Thymus (tissue), 11 donors: Measurements from ENCODE around the gene PAGR1. TPM values are rescaled to one million over a fixed set of nuclear protein-coding genes. Genes with fewer than 3 reads are reported as not detected.
A peak's percentile ranks its signal among the peaks of the same experiment; 100 is the strongest.
"Not testable (repeated sequence)": the region's sequence is repeated elsewhere in the genome, so short reads cannot be mapped to it uniquely, and the experiment has no call there.

ENCODE experiments used
- DNase-seq, 9 donors: peaks; one replicate each; pipeline ENCODE4 v3.0.0-alpha.2; 2013; ENCODE audit warnings: low spot score in 9 of 9, low read depth in 6 of 9, missing footprints in 1 of 9
- H3K27ac ChIP-seq, 2 donors: one replicate each; pipeline ENCODE4 v1.5.1; 2013; ENCODE audit warnings: control low read depth in 1 of 2, low read depth in 1 of 2, low read length in 1 of 2, mild to moderate bottlenecking in 1 of 2, moderate library complexity in 1 of 2
- H3K27me3 ChIP-seq, 2 donors: one replicate each; pipeline ENCODE4 v1.5.1; 2013; ENCODE audit warnings: low read length in 1 of 2; ENCODE audit not compliant: control insufficient read depth in 2 of 2, insufficient read depth in 1 of 2
- H3K36me3 ChIP-seq, 2 donors: one replicate each; pipeline ENCODE4 v1.5.1; 2013; ENCODE audit warnings: low read length in 1 of 2, mild to moderate bottlenecking in 1 of 2, moderate library complexity in 1 of 2; ENCODE audit not compliant: control insufficient read depth in 2 of 2, insufficient read depth in 2 of 2
- H3K4me1 ChIP-seq, 2 donors: one replicate each; pipeline ENCODE4 v1.5.1; 2013; ENCODE audit warnings: low read length in 2 of 2; ENCODE audit not compliant: control insufficient read depth in 2 of 2, insufficient read depth in 2 of 2
- H3K4me3 ChIP-seq, 2 donors: one replicate each; pipeline ENCODE4 v1.5.1; 2013; ENCODE audit warnings: low read length in 2 of 2, control low read depth in 1 of 2, mild to moderate bottlenecking in 1 of 2
- H3K9me3 ChIP-seq, 2 donors: one replicate each; pipeline ENCODE4 v1.5.1; 2013; ENCODE audit warnings: low read length in 1 of 2, mild to moderate bottlenecking in 1 of 2; ENCODE audit not compliant: control insufficient read depth in 2 of 2, insufficient read depth in 1 of 2
- WGBS: extraction: QIAGEN DNeasy Blood & Tissue Kit; methylation state at CpG from one replicate; pipeline ENCODE4 v1.1.7; 2013; 5-methylcytosine and 5-hydroxymethylcytosine counted together
- polyA plus RNA-seq: library from polyadenylated mRNA; stranded (reverse); fragments of 200-250 nt; gene quantifications from one replicate; pipeline ENCODE4 v1.2.3, GENCODE V29; 2013
- total RNA-seq: library from RNA; stranded (reverse); fragments of 120-200 nt; gene quantifications from one replicate; pipeline ENCODE4 v1.2.4, GENCODE V29; 2013
- donor health status: healthy.

Gene PAGR1
- total and polyA plus RNA-seq, 2 donors: 36.0 to 44.4 TPM

DNA sequence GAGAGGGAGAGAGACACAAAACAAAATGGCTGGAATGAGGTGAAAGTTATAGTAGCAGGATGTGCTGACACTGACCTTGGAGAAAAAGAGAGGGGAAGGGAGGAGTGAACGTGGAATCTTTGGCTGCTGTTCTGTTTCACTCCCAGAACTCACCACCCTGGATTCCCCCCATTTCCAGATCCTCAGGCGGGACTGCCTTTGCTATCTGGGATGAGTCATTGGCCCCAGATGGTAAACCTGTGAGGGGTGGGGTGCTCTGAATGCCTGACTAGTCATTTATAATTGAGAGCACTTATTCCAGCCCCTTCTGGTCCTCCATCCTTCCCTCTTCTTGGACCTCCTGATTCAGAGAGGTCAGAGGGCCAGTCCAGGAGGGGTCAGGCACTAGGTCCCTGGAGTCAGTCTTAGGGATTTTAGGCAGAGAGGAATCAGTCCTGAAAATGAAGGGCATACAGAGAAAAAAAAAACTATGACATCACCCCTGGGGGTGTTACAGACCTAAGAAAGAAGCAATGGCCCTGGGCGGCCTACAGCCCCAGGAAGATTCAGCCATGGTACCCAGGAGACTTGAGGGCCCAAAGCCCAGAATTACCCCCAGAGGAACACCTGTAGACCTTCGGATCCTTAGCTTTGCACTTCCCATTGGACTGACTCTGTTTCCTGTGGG lies 40.1 kb upstream of the PAGR1 start:
- no peak overlapping the region for H3K27ac ChIP-seq
- H3K9me3 ChIP-seq: no peaks in the 10 kb centered on the region
- H3K36me3 ChIP-seq: no peaks in the 10 kb centered on the region
- no peaks in the 10 kb centered on the region for H3K27me3 ChIP-seq
- 95% methylated on average over 4 of the region's 4 CpGs for WGBS
- H3K4me1 ChIP-seq: no peaks in the 10 kb centered on the region
- H3K4me3 ChIP-seq: no peak overlapping the region
- no peak for DNase-seq

- no peaks in the 10 kb centered on the region for H3K36me3 ChIP-seq
- no peaks in the 10 kb centered on the region for H3K27me3 ChIP-seq
- H3K4me3 ChIP-seq: no peak within 1 kb of the TSS
- 93% methylated on average over 10 of the region's 10 CpGs for WGBS
- H3K9me3 ChIP-seq: no peaks in the 10 kb centered on the region
- H3K27ac ChIP-seq: no peak within 1 kb of the TSS
- DNase-seq: no peak
- H3K4me1 ChIP-seq: no peaks in the 10 kb centered on the region
These were observed 38.2 kb upstream of the PAGR1 start, which contains the start of gene ZG16 for GRCh38 chr16:29777576-29778350. TSS of gene ZG16 (plus strand) at chr16:29778256. CDS start at chr16:29779267, 1,011 bp downstream.

- Histone ChIP-seq H3K4me3 (no peak overlapping the region), H3K4me1 (no peaks in the 10 kb centered on the region), H3K36me3 (no peaks in the 10 kb centered on the region), H3K27ac (no peak overlapping the region), H3K9me3 (no peaks in the 10 kb centered on the region), H3K27me3 (no peaks in the 10 kb centered on the region)
- 94% methylated on average over 10 of the region's 10 CpGs for WGBS
- no peak for DNase-seq
These were observed 36.5 kb upstream of the PAGR1 start for GRCh38 chr16:29779474-29779873.

DNA sequence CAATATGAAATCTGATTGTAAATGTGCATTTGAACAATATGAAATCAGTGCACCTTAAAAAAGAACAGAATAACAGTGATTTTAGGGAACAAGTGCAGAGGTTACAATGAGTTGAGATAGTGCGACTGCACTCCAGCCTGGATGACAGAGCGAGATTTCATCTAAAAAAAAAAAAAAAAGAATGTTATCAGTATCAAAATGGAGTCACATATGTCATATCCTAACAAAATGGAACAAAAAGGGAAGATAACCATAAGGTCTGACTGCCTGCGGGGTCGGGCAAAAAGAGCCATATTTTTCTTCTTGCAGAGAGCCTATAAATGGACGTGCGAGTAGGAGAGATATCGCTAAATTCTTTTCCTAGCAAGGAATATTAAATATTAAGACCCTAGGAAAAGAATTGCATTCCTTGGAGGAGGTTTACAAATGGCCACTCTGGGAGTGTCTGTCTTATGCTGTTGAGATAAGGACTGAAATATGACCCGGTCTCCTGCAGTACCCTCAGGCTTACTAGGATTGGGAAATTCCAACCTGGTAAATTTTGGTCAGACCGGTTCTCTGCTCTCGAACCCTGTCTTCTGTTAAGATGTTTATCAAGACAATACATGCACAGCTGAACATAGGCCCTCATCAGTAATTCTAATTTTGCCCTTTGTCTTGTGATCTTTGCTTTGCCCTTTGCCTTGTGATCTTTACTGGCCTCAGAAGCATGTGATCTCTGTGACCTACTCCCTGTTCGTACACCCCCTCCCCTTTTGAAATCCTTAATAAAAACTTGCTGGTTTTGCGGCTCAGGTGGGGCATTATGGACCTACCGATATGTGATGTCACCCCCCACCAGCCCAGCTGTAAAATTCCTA lies 32.6 kb upstream of the PAGR1 start:
- not testable (repeated sequence) for DNase-seq, H3K36me3 ChIP-seq, H3K27ac ChIP-seq, H3K27me3 ChIP-seq, H3K4me3 ChIP-seq, H3K9me3 ChIP-seq
- peaks cover 2 to 11% of the 10 kb centered on the region in 2 donors for H3K4me1 ChIP-seq
- 96% methylated on average over 13 of the region's 13 CpGs for WGBS

GRCh38 chr16:29784157-29784556 lies 31.8 kb upstream of the PAGR1 start:
- H3K9me3 ChIP-seq: no peaks in the 10 kb centered on the region
- H3K36me3 ChIP-seq: no peaks in the 10 kb centered on the region
- DNase-seq: peak in 1 of 9 donors; percentile 28
- no peaks in the 10 kb centered on the region for H3K27me3 ChIP-seq
- no peak overlapping the region for H3K4me3 ChIP-seq
- WGBS: 88% methylated on average over 2 of the region's 2 CpGs
- H3K4me1 ChIP-seq: peaks cover 2 to 11% of the 10 kb centered on the region in 2 donors
- no peak overlapping the region for H3K27ac ChIP-seq

GRCh38 chr16:29784901-29785500 lies 31.0 kb upstream of the PAGR1 start:
- Histone ChIP-seq H3K4me3 (peak overlapping the region in 1 of 2 donors; percentile 19), H3K27ac (peak overlapping the region in 1 of 2 donors; percentile 55)
- 32% methylated on average over 38 of the region's 38 CpGs for WGBS

GRCh38 chr16:29787155-29787554 lies 28.8 kb upstream of the PAGR1 start:
- H3K27me3 ChIP-seq, H3K36me3 ChIP-seq, DNase-seq, H3K9me3 ChIP-seq, H3K4me3 ChIP-seq, H3K27ac ChIP-seq: not testable (repeated sequence)
- WGBS: 96% methylated on average over 4 of the region's 4 CpGs
- H3K4me1 ChIP-seq: peaks cover 12 to 29% of the 10 kb centered on the region in 2 donors

More at GRCh38 chr16:29784901-29785500, 31.0 kb upstream of the PAGR1 start:
- Histone ChIP-seq H3K36me3 (no peaks in the 10 kb centered on the region), H3K9me3 (no peaks in the 10 kb centered on the region), H3K27me3 (no peaks in the 10 kb centered on the region), H3K4me1 (peaks cover 4 to 16% of the 10 kb centered on the region in 2 donors)
- DNase-seq: peak in 6 of 9 donors; percentile 39 to 80 (median 67)

GRCh38 chr16:29789775-29790182 lies 26.2 kb upstream of the PAGR1 start:
- peaks cover 20 to 45% of the 10 kb centered on the region in 2 donors for H3K4me1 ChIP-seq
- peak overlapping the region; percentile 72 to 77 for H3K4me3 ChIP-seq
- WGBS: 76% methylated on average over 20 of the region's 20 CpGs
- no peak for DNase-seq
- no peaks in the 10 kb centered on the region for H3K27me3 ChIP-seq
- H3K9me3 ChIP-seq: no peaks in the 10 kb centered on the region
- H3K36me3 ChIP-seq: peaks cover 6 to 18% of the 10 kb centered on the region in 2 donors
- H3K27ac ChIP-seq: peak overlapping the region; percentile 95 to 97
